HG03064 (cell line): ENCODE results near the gene ZNF84.

ENCODE experiments used
- ATAC-seq: cut with Tn5 transposase; IDR thresholded peaks from one replicate; pipeline ENCODE4 v1.9.1; 2021; ENCODE audit warnings: low read depth; ENCODE audit not compliant: unreplicated experiment

The ZNF84 gene

GRCh38 chr12:133037207-133038005 lies at the start of gene ZNF84:
Gene ZNF84 (plus strand): TSS chr12:133037509. CDS start chr12:133041468, 3,959 bp downstream.
- peak; percentile 88 for ATAC-seq

- no peak for ATAC-seq
These were observed 38.6 kb upstream of the ZNF84 start for GRCh38 chr12:132998741-132999140.

- ATAC-seq: no peak
These were observed 26.5 kb upstream of the ZNF84 start for GRCh38 chr12:133010657-133011297.

- ATAC-seq: no peak
These were observed 13.7 kb upstream of the ZNF84 start for GRCh38 chr12:133023566-133023965.

- ATAC-seq: no peak
These were observed 10.3 kb upstream of the ZNF84 start for GRCh38 chr12:133026996-133027395.

GRCh38 chr12:133038118-133038709 lies 905 bp downstream of the ZNF84 start:
- no peak for ATAC-seq

GRCh38 chr12:133046698-133047097 lies 9.4 kb downstream of the ZNF84 start:
- ATAC-seq: no peak

- ATAC-seq: no peak
These were observed 20.1 kb downstream of the ZNF84 start for GRCh38 chr12:133057446-133057845.

GRCh38 chr12:133058203-133059113 lies 21.1 kb downstream of the ZNF84 start:
- no peak for ATAC-seq

GRCh38 chr12:133061954-133062353 lies 24.6 kb downstream of the ZNF84 start:
- ATAC-seq: no peak

- no peak for ATAC-seq
These were observed 26.2 kb downstream of the ZNF84 start for GRCh38 chr12:133063556-133063955.

GRCh38 chr12:133073836-133074235 lies 36.5 kb downstream of the ZNF84 start:
- no peak for ATAC-seq

- peak; percentile 75 for ATAC-seq
These were observed 42.7 kb downstream of the ZNF84 start for GRCh38 chr12:133080026-133080367.

- ATAC-seq: peak; percentile 73
These were observed 43.3 kb downstream of the ZNF84 start, which contains the start of gene ZNF140 for GRCh38 chr12:133080368-133081158. Gene ZNF140 (plus strand): TSS chr12:133080923. CDS start chr12:133081321, 398 bp downstream.

- ATAC-seq: no peak
These were observed 44.0 kb downstream of the ZNF84 start for GRCh38 chr12:133081159-133081780.

- ATAC-seq: no peak
These were observed 46.0 kb downstream of the ZNF84 start for GRCh38 chr12:133083345-133083744.

GRCh38 chr12:133105620-133106019 lies 68.3 kb downstream of the ZNF84 start:
- no peak for ATAC-seq

- no peak for ATAC-seq
These were observed 68.9 kb downstream of the ZNF84 start for GRCh38 chr12:133106253-133106652.

- ATAC-seq: no peak
These were observed 69.8 kb downstream of the ZNF84 start for GRCh38 chr12:133107121-133107520.
